ACC112 (cell line): ENCODE results near the gene TMEM72.
A peak's percentile ranks its signal among the peaks of the same experiment; 100 is the strongest.

Experiments
- H2AFZ ChIP-seq: fragments of 200-600 bp; sonication (generic); one replicate; pipeline ENCODE4 v1.6.0; 2017; ENCODE audit warnings: antibody characterized with exemption, low read length; ENCODE audit not compliant: unreplicated experiment
- H3K27ac ChIP-seq: fragments of 200-600 bp; sonication (generic); 2 replicates; pipeline ENCODE4 v1.5.1; 2014; ENCODE audit warnings: low read depth, mild to moderate bottlenecking, antibody characterized with exemption, low read length, moderate library complexity
- H3K27me3 ChIP-seq: fragments of 200-600 bp; sonication (generic); 2 replicates; pipeline ENCODE4 v1.6.1; 2014; ENCODE audit warnings: mild to moderate bottlenecking, antibody characterized with exemption, low read length, moderate library complexity, mixed read lengths; ENCODE audit not compliant: insufficient read depth
- H3K36me3 ChIP-seq: fragments of 200-600 bp; sonication (generic); 2 replicates; pipeline ENCODE4 v1.6.1; 2016; ENCODE audit warnings: mild to moderate bottlenecking, antibody characterized with exemption, low read length, moderate library complexity, mixed read lengths; ENCODE audit not compliant: insufficient read depth
- H3K4me1 ChIP-seq: fragments of 200-600 bp; sonication (generic); one replicate; pipeline ENCODE4 v1.6.1; 2016; ENCODE audit warnings: low read length, mixed read lengths; ENCODE audit not compliant: insufficient read depth, unreplicated experiment, control insufficient read depth
- H3K4me3 ChIP-seq: fragments of 200-600 bp; sonication (generic); 2 replicates; pipeline ENCODE4 v1.5.1; 2014; ENCODE audit warnings: mild to moderate bottlenecking, low read depth, low read length
- H3K79me2 ChIP-seq: fragments of 200-600 bp; sonication (generic); one replicate; pipeline ENCODE4 v1.6.0; 2016; ENCODE audit warnings: low read length; ENCODE audit not compliant: control insufficient read depth, unreplicated experiment, insufficient read depth

The TMEM72 gene

GRCh38 chr10:44956226-44956625 is 45.1 kb downstream of the TMEM72 start:
- H3K79me2 ChIP-seq: no peaks in the 10 kb centered on the region
- H3K27me3 ChIP-seq: no peaks in the 10 kb centered on the region
- no peaks in the 10 kb centered on the region for H3K36me3 ChIP-seq
- no peak overlapping the region for H3K4me3 ChIP-seq
- H3K27ac ChIP-seq: no peak overlapping the region
- no peak overlapping the region for H2AFZ ChIP-seq
- H3K4me1 ChIP-seq: peaks cover 25% of the 10 kb centered on the region

GRCh38 chr10:44956717-44957706 is 45.9 kb downstream of the TMEM72 start:
- Histone ChIP-seq H3K79me2 (no peaks in the 10 kb centered on the region), H3K4me3 (no peak overlapping the region), H3K36me3 (no peaks in the 10 kb centered on the region), H3K4me1 (peaks cover 25% of the 10 kb centered on the region), H3K27me3 (no peaks in the 10 kb centered on the region), H2AFZ (no peak overlapping the region), H3K27ac (no peak overlapping the region)

- H3K4me3 ChIP-seq: peak overlapping the region; percentile 83
- no peak overlapping the region for H2AFZ ChIP-seq
- H3K79me2 ChIP-seq: no peaks in the 10 kb centered on the region
- no peaks in the 10 kb centered on the region for H3K36me3 ChIP-seq
- H3K27me3 ChIP-seq: no peaks in the 10 kb centered on the region
- H3K27ac ChIP-seq: no peak overlapping the region
- H3K4me1 ChIP-seq: peaks cover 25% of the 10 kb centered on the region
Measured at GRCh38 chr10:44958196-44958897, 47.2 kb downstream of the TMEM72 start.

GRCh38 chr10:44958898-44959246 is 47.7 kb downstream of the TMEM72 start:
- no peaks in the 10 kb centered on the region for H3K27me3 ChIP-seq
- no peak overlapping the region for H3K27ac ChIP-seq
- H3K4me3 ChIP-seq: peak overlapping the region; percentile 83
- peaks cover 27% of the 10 kb centered on the region for H3K4me1 ChIP-seq
- no peaks in the 10 kb centered on the region for H3K79me2 ChIP-seq
- no peaks in the 10 kb centered on the region for H3K36me3 ChIP-seq
- H2AFZ ChIP-seq: peak overlapping the region; percentile 74

GRCh38 chr10:44959247-44960087 is 48.3 kb downstream of the TMEM72 start, which contains the start of gene RASSF4:
RASSF4 (plus strand) TSS chr10:44959802; CDS start chr10:44970203, 10,401 bp downstream.
- no peaks in the 10 kb centered on the region for H3K36me3 ChIP-seq
- H2AFZ ChIP-seq: peak within 1 kb of the TSS; percentile 74
- no peaks in the 10 kb centered on the region for H3K79me2 ChIP-seq
- H3K4me3 ChIP-seq: peak within 1 kb of the TSS; percentile 83
- peaks cover 33% of the 10 kb centered on the region for H3K4me1 ChIP-seq
- no peak within 1 kb of the TSS for H3K27ac ChIP-seq
- H3K27me3 ChIP-seq: no peaks in the 10 kb centered on the region

GRCh38 chr10:44960088-44960460 is 48.9 kb downstream of the TMEM72 start:
- Histone ChIP-seq H3K27ac (no peak overlapping the region), H3K4me1 (peaks cover 36% of the 10 kb centered on the region), H3K4me3 (peak overlapping the region; percentile 83), H2AFZ (peak overlapping the region; percentile 70), H3K36me3 (no peaks in the 10 kb centered on the region), H3K79me2 (no peaks in the 10 kb centered on the region), H3K27me3 (no peaks in the 10 kb centered on the region)

- H3K27me3 ChIP-seq: no peaks in the 10 kb centered on the region
- no peaks in the 10 kb centered on the region for H3K79me2 ChIP-seq
- H3K4me1 ChIP-seq: peaks cover 37% of the 10 kb centered on the region
- H3K4me3 ChIP-seq: peak overlapping the region; percentile 83
- H3K36me3 ChIP-seq: no peaks in the 10 kb centered on the region
- H2AFZ ChIP-seq: peak overlapping the region; percentile 70
- no peak overlapping the region for H3K27ac ChIP-seq
Measured at GRCh38 chr10:44960482-44961229, 49.5 kb downstream of the TMEM72 start.

- no peaks in the 10 kb centered on the region for H3K79me2 ChIP-seq
- H3K4me1 ChIP-seq: peaks cover 42% of the 10 kb centered on the region
- H3K4me3 ChIP-seq: no peak overlapping the region
Measured at GRCh38 chr10:44961230-44961571, 50.1 kb downstream of the TMEM72 start.

GRCh38 chr10:44961931-44962750 is 51.0 kb downstream of the TMEM72 start:
- Histone ChIP-seq H2AFZ (no peak overlapping the region), H3K4me3 (no peak overlapping the region), H3K27ac (no peak overlapping the region), H3K79me2 (no peaks in the 10 kb centered on the region), H3K27me3 (no peaks in the 10 kb centered on the region), H3K36me3 (no peaks in the 10 kb centered on the region), H3K4me1 (peaks cover 47% of the 10 kb centered on the region)

More at GRCh38 chr10:44961230-44961571, 50.1 kb downstream of the TMEM72 start:
- H3K36me3 ChIP-seq: no peaks in the 10 kb centered on the region
- H3K27me3 ChIP-seq: no peaks in the 10 kb centered on the region
- H2AFZ ChIP-seq: no peak overlapping the region
- H3K27ac ChIP-seq: no peak overlapping the region
